ENCODE measurements around the gene NSMF.

DNA sequence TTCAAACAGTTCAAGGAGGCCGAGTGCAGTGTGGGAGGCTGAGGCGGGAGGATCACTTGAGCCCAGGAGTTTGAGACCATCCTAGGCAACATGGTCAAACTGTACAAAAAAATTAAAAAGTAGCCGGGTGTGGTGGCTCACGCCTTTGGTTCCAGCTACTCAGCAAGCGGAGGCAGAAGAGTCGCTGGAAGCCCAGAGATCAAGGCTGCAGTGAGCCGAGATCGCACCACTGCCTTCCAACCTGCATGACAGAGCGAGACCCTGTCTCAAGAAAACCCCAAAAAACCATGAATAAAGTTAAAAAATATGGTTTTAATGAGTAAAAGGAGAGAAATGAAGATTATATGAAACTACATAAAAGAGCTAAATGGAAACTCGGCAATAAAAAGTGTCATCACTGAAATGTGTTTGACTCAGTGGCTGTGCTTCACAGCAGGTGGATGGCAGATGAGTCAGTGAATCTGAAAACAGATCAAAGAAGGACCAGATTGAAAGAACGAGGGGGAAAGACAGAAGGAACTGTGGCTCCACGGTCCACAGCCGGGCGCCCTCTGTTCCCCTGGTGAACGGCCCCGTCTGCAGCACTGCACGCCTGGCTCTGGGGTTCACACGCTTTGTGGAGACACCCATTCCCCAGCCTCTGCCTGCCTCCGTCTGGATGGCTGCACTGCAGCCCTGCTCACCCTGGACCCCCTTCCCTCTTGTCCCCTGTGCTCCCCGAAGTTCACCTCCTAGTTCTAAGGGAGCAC is 61.3 kb downstream of the NSMF start:
- TF ChIP-seq FOS (IDR thresholded peaks at IDR 0.05; ENCODE audit: low read depth, low read length) (no peak), ELK1 (IDR thresholded peaks at IDR 0.05; ENCODE audit: borderline replicate concordance, low read depth, low read length) (no peak), CTCF (conservative IDR thresholded peaks at IDR 0.05; ENCODE audit: low read depth, low read length) (no peak), CHD1 (IDR thresholded peaks at IDR 0.05; ENCODE audit: low read depth, low read length) (no peak), POLR2A (IDR thresholded peaks at IDR 0.05; ENCODE audit: low read depth, low read length) (no peak), SMC3 (IDR thresholded peaks at IDR 0.05; ENCODE audit: low read depth, low read length) (no peak), RCOR1 (IDR thresholded peaks at IDR 0.05; ENCODE audit: insufficient replicate concordance, low read length) (no peak)

Data from IMR-90 (cell line).